GM18508 (cell line): Measurements from ENCODE around the gene NEUROG3.
"Not testable (repeated sequence)": the region's sequence is repeated elsewhere in the genome, so short reads cannot be mapped to it uniquely, and the experiment has no call there.

Source experiments
- ATAC-seq: cut with Tn5 transposase; IDR thresholded peaks from one replicate; pipeline ENCODE4 v1.9.1; 2021; ENCODE audit warnings: moderate number of reproducible peaks; ENCODE audit not compliant: insufficient read depth, unreplicated experiment

Gene NEUROG3

DNA sequence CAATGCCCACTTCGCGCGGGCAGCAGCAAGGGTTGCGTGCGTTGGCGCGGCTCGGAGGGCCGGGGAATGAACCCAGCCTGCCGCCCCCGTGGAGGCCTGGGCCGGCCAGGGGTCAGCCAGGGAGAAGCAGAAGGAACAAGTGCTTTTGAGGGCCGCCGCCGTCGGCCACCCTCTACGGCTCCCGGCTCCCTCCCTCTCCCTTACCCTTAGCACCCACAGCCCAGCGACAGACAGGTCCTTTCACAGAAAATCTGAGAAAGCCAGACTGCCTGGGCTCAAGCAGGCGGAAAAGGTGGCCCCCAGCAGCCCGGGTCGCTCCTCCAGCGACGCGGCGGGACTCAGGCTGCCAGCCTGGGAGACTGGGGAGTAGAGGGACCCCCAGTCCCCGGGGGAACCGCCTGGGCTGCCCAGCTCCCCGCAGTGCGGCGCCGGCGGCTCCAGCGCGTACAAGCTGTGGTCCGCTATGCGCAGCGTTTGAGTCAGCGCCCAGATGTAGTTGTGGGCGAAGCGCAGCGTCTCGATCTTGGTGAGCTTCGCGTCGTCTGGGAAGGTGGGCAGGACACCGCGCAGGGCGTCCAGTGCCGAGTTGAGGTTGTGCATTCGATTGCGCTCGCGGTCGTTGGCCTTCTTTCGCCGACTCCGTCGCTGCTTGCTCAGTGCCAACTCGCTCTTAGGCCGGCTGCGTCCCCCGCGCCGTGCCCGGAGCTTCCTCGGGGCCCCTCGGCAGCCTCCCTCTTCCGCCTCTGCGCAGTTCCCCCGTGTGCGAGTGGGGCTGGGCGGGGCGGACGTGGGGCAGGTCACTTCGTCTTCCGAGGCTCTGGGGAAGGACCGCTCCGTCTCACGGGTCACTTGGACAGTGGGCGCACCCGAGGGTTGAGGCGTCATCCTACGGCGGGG lies 815 bp downstream of the NEUROG3 start:
- no peak for ATAC-seq

DNA sequence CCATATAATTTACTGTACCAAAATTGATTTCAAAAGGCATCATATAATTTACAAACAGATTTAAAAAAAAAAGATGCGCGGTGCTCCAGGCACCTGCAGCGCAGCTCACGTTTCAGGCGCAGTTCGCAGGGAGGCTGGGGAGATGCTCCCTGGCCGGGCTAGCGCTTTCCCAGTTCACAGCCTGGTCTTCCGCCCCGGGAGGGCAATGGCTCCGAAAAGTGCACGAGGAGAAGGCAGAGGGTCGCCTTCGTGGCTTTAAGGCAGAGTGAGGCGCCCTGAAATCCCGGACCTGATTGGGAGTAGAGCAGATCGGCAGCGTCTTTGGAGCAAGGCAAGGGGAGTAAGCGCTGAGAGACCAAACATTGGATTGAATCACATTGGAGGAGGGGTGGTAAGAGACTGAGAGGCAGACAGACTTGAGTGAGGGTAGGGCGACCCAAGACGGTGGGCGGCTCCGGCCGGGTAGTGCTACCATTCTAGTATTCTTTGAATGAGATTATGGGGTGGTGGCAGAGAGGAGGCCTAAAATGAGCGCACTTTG lies 1.5 kb downstream of the NEUROG3 start:
- no peak for ATAC-seq

DNA sequence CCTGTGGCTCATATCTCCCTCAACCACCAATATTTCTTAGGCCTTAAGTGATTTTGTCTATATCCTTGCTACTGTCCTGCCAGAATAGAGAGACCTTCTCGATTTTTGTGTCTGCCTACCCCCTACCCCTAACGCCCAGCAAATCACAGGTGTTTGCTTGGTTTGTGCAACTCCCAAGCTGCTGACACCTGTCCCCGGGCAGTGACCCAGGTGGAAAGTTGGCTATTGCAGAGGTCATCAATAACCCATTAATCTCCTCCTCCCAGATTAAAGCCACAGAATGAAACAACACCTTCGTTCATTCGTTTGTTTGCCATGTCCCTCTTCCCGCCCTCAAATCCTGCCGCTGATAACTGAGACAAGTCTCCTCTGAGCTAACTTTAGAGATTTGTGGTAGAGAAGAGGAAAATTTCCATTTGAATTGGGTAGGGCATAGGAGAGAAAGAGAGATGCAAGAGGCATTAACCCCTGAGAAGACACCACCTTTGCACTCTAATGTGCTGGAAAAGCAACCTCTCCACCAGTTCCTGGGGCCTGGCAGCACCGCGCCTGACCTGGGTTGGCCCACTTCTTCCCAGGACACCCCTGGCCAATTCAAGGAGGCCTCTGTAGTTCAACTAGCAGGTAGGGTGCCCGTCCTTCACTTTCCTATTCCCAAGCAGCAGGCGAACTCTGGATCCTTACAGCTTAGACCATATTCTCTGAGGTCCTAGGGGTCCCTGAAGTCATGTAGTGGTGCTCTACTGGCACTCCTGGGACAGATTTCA lies 3.0 kb downstream of the NEUROG3 start:
- no peak for ATAC-seq

DNA sequence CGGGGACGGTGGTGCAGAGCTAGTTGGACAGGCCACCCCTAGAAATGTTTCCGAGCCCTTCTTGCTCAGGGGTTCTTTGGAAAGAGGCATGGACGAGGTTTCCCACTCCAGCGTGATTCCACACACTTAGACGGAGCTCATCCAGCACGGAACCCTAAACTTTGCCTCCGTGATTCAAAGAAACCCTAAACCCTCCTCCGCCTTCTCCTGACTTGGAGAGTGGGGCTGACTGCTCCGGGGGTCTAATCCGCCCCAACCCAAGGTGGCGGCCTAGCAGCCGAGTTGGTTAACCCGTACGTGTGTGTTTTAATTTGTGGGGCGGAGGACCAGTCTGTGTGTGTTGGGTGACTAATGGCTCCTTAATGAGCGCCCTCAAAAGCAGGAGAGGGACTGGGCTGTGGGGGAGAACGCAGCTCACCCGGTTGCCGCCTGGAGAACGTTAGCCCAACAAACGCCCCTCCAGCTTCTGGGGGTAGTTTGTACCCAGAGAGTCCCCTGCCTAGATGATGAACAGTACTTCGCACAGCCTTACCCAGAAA lies 3.8 kb downstream of the NEUROG3 start:
- no peak for ATAC-seq

DNA sequence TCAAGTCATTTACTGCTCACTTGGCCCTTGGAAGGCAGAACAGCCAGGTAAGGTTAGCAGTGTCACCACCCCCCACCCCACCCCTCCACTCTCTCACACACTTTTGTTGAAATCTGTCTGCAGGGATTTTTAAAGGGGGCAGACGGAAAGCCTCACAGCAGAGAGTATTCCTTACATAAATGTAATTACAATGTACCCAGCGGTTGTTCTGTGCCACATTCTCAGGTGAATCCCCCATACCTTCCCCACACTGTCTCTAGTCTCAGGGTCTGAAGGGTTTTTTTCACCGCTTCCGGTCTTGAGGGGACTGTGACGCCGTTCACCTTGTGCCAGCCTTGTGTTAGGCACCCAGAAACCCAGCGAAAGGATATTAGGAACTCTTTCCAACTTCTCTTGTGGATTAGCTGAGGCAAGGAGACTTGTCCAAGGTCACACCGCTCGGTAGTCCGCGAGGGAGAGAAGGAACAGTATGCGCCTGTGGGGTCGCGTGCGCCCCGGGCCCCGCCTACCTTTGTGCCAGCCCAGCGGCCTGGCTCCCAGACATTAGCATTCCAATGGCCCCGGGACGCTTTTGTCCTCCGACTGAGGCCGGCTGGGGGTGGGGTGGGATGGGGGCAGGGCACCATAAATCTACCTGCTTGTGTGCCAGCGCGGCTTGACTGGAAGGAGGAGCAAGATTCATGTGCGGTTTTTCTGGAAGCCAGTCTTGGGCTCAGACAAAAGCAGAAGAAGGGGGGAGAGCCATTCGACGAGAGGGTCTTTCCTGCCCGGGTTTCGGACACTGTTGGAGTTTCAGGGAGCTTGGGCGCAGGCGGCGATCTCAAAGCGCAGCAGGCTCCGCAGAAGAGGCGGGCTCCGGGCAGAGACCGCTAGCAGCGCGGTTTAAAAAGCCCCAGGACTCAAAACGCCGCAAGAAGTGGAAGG lies 4.5 kb downstream of the NEUROG3 start:
- no peak for ATAC-seq

DNA sequence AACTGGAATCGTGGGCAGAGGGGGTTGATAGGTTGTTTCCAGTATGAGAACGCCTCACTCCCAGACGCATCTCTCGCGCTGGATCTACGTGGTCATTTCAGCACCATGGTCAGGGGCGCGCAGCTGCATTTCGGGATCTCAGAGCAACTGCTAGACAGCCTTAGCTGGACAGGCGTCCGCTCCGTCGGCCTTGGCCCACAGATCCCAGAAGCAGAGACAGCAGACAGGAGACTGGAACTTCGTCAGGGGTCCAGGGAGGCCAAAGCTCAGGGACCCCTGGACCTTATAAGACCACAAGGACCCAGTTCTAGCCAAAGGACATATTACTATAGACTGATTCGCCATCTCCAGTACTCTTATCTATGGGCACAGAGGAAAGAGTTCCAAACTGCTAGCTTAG lies 5.3 kb downstream of the NEUROG3 start:
- ATAC-seq, result no peak

DNA sequence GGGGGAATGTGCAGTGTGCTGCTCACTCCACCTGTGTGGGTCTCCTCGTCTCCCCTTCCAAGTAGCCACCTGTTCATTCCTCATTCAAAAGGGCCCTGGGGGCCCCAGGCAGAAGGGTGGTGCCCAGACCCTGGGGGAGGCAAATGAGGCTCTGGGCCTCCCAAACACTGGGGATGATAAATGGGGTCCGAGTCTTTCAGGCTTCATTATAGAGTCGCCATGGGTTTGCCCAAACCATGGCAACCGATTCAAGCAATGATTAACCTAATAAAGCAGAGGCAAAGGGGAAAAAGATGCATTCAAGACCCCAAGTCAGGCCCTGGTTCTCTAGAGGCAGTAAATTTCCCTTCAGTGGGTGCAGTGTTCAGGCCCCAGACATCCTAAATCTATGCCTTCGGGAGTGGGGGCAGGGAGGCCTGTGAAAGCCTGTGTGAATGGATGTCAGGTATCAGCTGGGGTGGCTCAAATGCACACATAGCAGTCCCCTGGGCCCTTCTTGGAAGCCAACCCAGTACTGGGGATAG lies 10.4 kb downstream of the NEUROG3 start:
- ATAC-seq, result no peak

DNA sequence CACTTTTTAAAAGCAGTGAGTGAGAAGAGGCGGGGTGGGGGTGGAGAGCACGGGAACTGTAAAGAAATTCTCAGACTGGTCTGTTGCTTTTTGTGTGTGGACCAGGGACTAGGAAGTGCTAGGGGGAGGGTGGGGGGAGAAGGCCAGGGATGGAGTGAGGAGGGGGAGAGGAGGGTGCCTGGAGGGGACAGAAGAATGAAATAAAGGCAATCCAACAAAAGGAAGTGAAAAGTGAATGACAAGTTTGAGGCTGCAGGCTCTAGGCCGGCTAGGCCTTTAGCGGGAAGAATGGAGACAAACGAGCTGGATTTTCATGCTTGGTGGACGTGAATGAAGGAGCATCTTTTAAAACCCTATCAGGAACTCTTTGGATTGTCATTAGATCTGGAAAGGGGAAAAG lies 13.7 kb downstream of the NEUROG3 start:
- no peak for ATAC-seq

DNA sequence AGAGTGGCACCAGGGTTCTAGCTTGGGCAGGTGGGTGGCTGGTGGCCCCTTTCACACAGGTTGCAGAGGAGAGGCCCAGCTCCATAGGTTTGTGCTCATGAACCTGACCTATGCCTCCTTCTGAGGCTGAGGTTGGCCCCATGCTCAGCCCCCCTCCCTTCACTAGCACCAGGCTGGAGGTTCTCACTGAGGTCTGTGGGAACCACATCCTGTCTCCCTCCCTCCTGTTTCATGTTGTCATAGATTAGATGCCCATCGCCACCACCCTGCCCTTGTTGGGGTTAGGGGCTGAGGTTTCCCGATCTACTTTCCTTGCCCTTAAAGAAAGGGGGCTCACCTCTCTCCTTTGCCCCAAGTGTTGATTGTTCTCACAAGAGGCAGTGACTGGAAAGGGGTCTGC lies 14.7 kb downstream of the NEUROG3 start:
- ATAC-seq, result no peak

DNA sequence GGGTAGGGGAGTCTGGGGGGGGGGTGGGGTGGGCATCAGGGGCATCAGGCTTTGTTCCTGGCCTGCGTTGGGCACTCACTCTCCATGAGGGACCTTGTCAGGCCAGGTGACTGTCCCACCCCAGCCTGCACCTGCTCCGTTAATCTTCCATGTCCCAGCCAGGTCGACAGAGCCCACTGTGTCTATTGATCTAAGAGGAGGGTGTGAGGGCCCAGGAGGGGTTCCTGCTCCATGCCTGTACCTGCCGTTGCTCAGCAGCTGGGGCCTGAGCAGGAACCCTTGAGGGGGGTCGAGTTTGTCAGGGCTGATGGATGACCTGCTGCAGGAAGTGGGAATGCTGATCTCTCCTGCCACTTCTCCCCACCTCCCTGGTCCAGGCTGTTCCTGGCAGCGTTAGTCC lies 18.6 kb downstream of the NEUROG3 start:
- ATAC-seq, result no peak

DNA sequence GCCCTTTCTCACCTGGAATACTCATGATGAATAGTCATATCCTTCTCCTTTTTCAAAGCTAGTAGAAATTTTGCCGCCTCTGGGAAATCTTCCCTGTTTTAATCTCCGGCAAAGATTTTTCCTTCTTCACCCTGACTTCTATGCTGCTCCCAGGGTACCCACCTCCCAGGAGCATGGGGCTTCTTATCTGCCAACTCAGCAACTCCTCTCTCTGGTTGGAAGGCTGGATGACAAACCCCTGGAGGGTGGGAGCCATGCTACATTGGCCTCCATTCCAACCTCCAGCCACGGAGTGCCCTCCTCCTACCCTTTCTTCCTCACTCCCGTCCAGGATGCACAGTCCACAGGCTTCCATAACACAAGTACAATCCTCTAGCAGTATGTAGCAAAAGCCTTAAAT lies 19.9 kb downstream of the NEUROG3 start:
- no peak for ATAC-seq

DNA sequence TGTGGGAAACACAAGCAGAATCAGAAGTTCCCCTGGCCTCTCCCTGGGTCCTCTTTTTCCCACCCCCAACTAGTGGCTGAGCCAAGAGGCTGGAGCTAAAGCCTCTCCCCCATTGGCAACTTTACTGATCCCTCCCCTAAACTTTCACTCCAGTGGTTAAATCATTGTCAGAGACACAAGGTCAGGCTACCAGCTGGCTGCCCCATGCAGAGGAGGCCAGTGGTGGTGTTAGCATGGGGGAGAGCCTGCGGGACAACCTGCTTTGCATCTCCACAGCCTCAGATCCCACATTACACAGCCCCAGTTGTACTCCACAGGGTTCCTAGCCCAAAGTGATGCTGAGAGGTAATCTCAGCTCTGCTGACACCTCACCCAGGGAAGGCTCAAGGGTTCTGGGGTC lies 21.0 kb downstream of the NEUROG3 start:
- no peak for ATAC-seq

DNA sequence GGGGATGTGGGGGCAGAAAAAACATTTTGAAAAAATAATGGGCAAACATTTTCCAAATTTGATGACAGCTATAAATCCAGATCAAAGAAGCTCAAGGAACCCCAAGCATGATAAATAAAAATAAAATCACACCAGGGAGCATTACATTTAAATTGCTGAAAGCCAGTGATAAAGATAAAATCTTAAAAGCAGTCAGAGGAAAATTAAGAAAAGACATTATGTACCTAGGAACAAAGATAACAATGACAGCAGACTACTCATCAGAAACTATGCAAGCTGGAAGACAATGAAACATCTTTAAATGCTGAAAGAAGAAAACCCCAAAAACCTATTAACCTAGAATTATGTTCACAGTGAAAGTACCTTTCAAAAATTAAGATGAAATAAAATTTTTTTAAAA lies 23.3 kb downstream of the NEUROG3 start:
- no peak for ATAC-seq

DNA sequence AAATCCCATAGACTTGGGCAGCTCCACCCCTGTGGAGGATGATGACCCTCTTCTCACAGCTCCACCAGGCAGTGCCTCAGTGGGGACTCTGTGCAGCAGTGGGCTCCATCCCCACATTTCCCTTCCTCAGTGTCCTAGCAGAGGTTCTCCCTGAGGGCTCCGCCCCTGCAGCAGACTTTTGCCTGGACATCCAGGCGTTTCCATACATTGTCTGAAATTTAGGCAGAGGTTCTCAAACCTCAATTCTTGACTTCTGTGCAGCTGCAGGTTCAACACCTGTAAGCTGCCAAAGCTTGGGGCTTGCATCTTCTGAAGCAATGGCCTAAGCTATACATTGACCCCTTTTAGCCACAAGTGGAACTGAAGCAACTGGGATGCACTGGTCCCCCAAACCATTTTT lies 31.8 kb downstream of the NEUROG3 start:
- ATAC-seq, result no peak

DNA sequence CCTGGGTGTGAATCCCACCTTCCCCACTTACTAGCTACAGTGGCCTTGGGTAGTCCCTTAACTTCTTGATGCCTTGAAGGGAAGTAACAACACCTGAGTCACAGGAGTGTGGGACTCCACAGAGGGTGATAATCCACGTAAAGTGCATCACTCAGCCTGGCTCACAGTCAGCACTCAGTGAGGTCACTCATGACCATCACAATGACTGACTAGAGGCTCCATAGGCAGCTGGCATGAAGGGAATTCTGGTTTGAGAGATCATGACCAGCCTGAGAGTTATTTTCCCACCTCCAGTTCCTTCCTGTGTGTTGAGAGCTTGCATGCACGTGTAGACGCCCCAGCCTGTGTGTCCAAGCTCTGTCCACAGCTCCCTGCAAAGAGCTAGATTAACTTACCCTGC lies 34.8 kb downstream of the NEUROG3 start:
- no peak for ATAC-seq

DNA sequence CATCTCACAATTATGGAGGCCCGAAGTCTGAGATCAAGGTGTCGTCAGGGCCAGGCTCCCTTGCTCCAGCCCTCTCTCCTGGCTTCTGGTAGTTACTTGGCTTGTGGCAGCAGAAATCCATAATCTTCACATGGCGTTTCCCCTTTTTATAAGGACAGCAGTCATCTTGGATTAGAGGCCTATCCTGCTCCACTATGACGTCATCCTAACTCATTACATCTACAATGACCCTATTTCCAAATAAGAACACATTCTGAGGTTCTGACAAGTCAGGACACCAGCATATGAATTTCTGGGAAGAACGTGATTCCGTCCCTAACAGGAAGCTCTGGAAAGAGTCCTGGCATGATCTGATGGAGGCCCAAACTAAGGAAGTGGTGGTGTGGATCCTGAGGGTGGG lies 35.8 kb downstream of the NEUROG3 start:
- ATAC-seq, result no peak

DNA sequence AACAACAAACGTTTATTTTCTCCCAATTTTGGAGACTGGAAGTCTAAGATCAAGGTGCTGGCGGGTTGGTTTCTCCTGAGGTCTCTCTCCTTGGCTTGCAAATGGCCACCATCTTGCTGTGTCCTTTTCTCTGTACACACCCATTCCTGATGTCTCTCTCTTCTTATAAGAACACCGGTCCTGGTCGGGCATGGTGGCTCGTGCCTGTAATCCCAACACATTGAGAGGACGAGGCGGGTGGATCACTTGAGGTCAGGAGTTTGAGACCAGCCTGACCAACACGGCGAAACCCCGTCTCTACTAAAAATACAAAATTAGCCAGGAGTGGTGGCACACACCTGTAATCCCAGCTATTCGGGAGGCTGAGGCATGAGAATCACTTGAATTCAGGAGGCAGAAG lies 36.7 kb downstream of the NEUROG3 start:
- not testable (repeated sequence) for ATAC-seq

DNA sequence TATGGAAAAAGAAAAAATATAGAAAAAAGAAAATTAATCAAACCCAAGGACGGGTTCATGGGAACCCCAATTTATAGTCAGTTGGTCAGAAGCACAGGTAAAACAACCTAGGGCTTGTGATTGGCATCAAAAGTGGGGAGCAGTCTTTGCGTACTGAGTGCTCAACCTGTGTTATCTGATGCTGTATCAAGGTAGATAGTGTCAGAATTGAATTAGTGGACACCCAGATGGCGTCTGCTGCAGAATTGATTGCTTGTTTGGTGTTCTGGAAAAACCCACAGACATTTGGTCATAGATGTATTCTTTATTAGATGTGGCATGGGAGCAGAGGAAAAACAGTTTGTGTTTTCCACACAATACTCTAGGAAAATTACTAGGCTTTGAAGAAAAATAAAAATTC lies 39.6 kb downstream of the NEUROG3 start:
- no peak for ATAC-seq

DNA sequence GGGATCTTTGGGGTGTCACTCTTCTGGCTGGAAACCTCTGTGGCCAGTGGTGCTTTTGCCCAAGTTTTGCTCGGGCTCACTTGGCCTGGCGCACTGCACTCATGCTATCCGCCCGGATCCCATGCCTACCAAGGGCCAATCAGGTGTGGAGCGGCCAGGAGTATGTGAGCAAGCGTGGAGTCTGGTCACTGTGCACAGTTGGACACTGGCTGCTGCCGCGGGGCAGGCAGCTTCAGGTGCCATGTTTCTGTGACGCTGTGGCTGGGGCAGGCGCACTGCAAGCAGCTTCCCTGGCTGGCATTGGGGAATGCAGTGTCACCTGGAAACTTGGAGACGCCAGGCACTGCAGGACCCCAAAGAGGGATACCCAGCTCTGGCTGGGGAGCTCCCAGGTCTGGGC lies 45.3 kb downstream of the NEUROG3 start:
- no peak for ATAC-seq
